Stomach smooth muscle (tissue), 2 donors: Measurements from ENCODE around the gene SPINK5.

Experiments used
- H3K27ac ChIP-seq: one replicate; pipeline ENCODE4 v1.7.0; 2013; ENCODE audit warnings: mild to moderate bottlenecking, low read length, inconsistent platforms
- H3K27me3 ChIP-seq, 2 donors: one replicate each; pipeline ENCODE4 v1.7.0; 2013; ENCODE audit warnings: low read length in 2 of 2; ENCODE audit not compliant: insufficient read depth in 2 of 2, control insufficient read depth in 1 of 2
- H3K36me3 ChIP-seq, 2 donors: one replicate each; pipeline ENCODE4 v1.7.0; 2013; ENCODE audit warnings: low read length in 2 of 2; ENCODE audit not compliant: control insufficient read depth in 2 of 2, insufficient read depth in 2 of 2
- H3K4me1 ChIP-seq: one replicate; pipeline ENCODE4 v1.7.0; 2013; ENCODE audit warnings: low read length; ENCODE audit not compliant: control insufficient read depth, insufficient read depth
- H3K4me3 ChIP-seq, 2 donors: one replicate each; pipeline ENCODE4 v1.7.0; 2013; ENCODE audit warnings: low read length in 2 of 2
- H3K9ac ChIP-seq, 2 donors: one replicate each; pipeline ENCODE4 v1.7.0; 2013; ENCODE audit warnings: low read length in 2 of 2, mild to moderate bottlenecking in 1 of 2
- H3K9me3 ChIP-seq, 2 donors: one replicate each; pipeline ENCODE4 v1.7.0; 2013; ENCODE audit warnings: low read length in 2 of 2; ENCODE audit not compliant: control insufficient read depth in 2 of 2
- donor health status: healthy.
- donor health status: Pancreatic carcinoma.

SPINK5 gene

GRCh38 chr5:148176480-148176879 lies 112.7 kb downstream of the SPINK5 start:
- Histone ChIP-seq H3K27me3 (no peaks in the 10 kb centered on the region), H3K9me3 (no peaks in the 10 kb centered on the region), H3K4me1 (no peaks in the 10 kb centered on the region)

GRCh38 chr5:148177207-148177606 lies 113.4 kb downstream of the SPINK5 start:
- Histone ChIP-seq H3K27me3 (no peaks in the 10 kb centered on the region), H3K9ac (no peak overlapping the region), H3K4me3 (no peak overlapping the region), H3K27ac (no peak overlapping the region), H3K9me3 (no peaks in the 10 kb centered on the region), H3K4me1 (no peaks in the 10 kb centered on the region), H3K36me3 (no peaks in the 10 kb centered on the region)

More at GRCh38 chr5:148176480-148176879, 112.7 kb downstream of the SPINK5 start:
- Histone ChIP-seq H3K9ac (no peak overlapping the region), H3K27ac (no peak overlapping the region), H3K4me3 (no peak overlapping the region), H3K36me3 (no peaks in the 10 kb centered on the region)

GRCh38 chr5:148179234-148179824 lies 115.5 kb downstream of the SPINK5 start:
- Histone ChIP-seq H3K4me3 (no peak overlapping the region), H3K27ac (no peak overlapping the region), H3K27me3 (no peaks in the 10 kb centered on the region)

GRCh38 chr5:148186248-148187003 lies 122.6 kb downstream of the SPINK5 start:
- Histone ChIP-seq H3K4me3 (no peak overlapping the region), H3K36me3 (no peaks in the 10 kb centered on the region), H3K4me1 (no peaks in the 10 kb centered on the region), H3K9ac (no peak overlapping the region), H3K27ac (no peak overlapping the region), H3K27me3 (no peaks in the 10 kb centered on the region), H3K9me3 (no peaks in the 10 kb centered on the region)

More at GRCh38 chr5:148179234-148179824, 115.5 kb downstream of the SPINK5 start:
- Histone ChIP-seq H3K9ac (no peak overlapping the region), H3K4me1 (no peaks in the 10 kb centered on the region), H3K9me3 (no peaks in the 10 kb centered on the region), H3K36me3 (no peaks in the 10 kb centered on the region)
